ENCODE results near the gene ALOXE3.

ALOXE3 gene
- total RNA-seq: 0 to 0.09 reads per million in 2 experiments

GRCh38 chr17:8117980-8118768 is at the start of gene ALOXE3:
Gene ALOXE3, minus strand, starts transcription at chr17:8118514. Its CDS starts 524 bp downstream, at chr17:8117990.
- DNase-seq (ENCODE audit: low read depth): no peak

- no peak for DNase-seq (ENCODE audit: low read depth)
These were observed 49.2 kb upstream of the ALOXE3 start for GRCh38 chr17:8167526-8167925.

- no peak for DNase-seq (ENCODE audit: low read depth)
These were observed 48.4 kb upstream of the ALOXE3 start for GRCh38 chr17:8166731-8167130.

- DNase-seq (ENCODE audit: low read depth): no peak
These were observed 46.5 kb upstream of the ALOXE3 start for GRCh38 chr17:8164815-8165131.

- DNase-seq (ENCODE audit: low read depth): no peak
These were observed 45.9 kb upstream of the ALOXE3 start for GRCh38 chr17:8163978-8164814.

- DNase-seq (ENCODE audit: low read depth): no peak
These were observed 45.0 kb upstream of the ALOXE3 start for GRCh38 chr17:8162997-8163977.

GRCh38 chr17:8162233-8162996 is 44.1 kb upstream of the ALOXE3 start, which contains the start of gene VAMP2:
Gene VAMP2, minus strand, starts transcription at chr17:8162948. Its CDS starts 69 bp downstream, at chr17:8162879.
- DNase-seq (ENCODE audit: low read depth): peak; percentile 81

GRCh38 chr17:8161289-8162232 is 43.2 kb upstream of the ALOXE3 start:
- no peak for DNase-seq (ENCODE audit: low read depth)

- DNase-seq (ENCODE audit: low read depth): no peak
These were observed 42.5 kb upstream of the ALOXE3 start for GRCh38 chr17:8160741-8161221.

- no peak for DNase-seq (ENCODE audit: low read depth)
These were observed 41.9 kb upstream of the ALOXE3 start for GRCh38 chr17:8160224-8160577.

- no peak for DNase-seq (ENCODE audit: low read depth)
These were observed 41.3 kb upstream of the ALOXE3 start for GRCh38 chr17:8159459-8160223.

GRCh38 chr17:8159032-8159400 is 40.7 kb upstream of the ALOXE3 start:
- no peak for DNase-seq (ENCODE audit: low read depth)

- peak; percentile 80 for DNase-seq (ENCODE audit: low read depth)
These were observed 40.1 kb upstream of the ALOXE3 start for GRCh38 chr17:8158267-8159031.

- peak; percentile 100 for DNase-seq (ENCODE audit: low read depth)
These were observed 38.1 kb upstream of the ALOXE3 start for GRCh38 chr17:8156246-8156992.

GRCh38 chr17:8155996-8156245 is 37.6 kb upstream of the ALOXE3 start:
- DNase-seq (ENCODE audit: low read depth): no peak

- no peak for DNase-seq (ENCODE audit: low read depth)
These were observed 37.1 kb upstream of the ALOXE3 start for GRCh38 chr17:8155231-8155995.

- no peak for DNase-seq (ENCODE audit: low read depth)
These were observed 36.4 kb upstream of the ALOXE3 start for GRCh38 chr17:8154608-8155155.

Measured in T follicular helper cell (primary cell).